ENCODE measurements around the gene LGALS7B. TPM values are rescaled to one million over a fixed set of nuclear protein-coding genes. Genes with fewer than 3 reads are reported as not detected.

The LGALS7B gene
- total and polyA plus RNA-seq, 2 of the 8 experiments (the other 6 are each of a cell fraction or from before 2014, with no cell fraction given) = 3.6 TPM; not detected in 1

- no peak for TF ChIP-seq CHD7 (IDR thresholded peaks at IDR 0.05; ENCODE audit: insufficient replicate concordance, low read length)
- no peak for TF ChIP-seq YY1 (IDR thresholded peaks at IDR 0.05; ENCODE audit: low read depth, low read length)
- TF ChIP-seq CBX8 (IDR thresholded peaks at IDR 0.05; ENCODE audit: borderline replicate concordance, low read depth, low read length) = no peak
- no peak for TF ChIP-seq SRF (IDR thresholded peaks at IDR 0.05; ENCODE audit: low read depth, low read length)
- TF ChIP-seq TCF12 (IDR thresholded peaks at IDR 0.05; ENCODE audit: low read depth, low read length) = no peak
Observed at GRCh38 chr19:38813323-38813722, 24.3 kb downstream of the LGALS7B start (continued).
